ENCODE results near the gene UCKL1. TPM values are rescaled to one million over a fixed set of nuclear protein-coding genes. Genes with fewer than 3 reads are reported as not detected.

UCKL1 gene
- total RNA-seq, 1 experiment from 2014 or later = 55.1 TPM

DNA sequence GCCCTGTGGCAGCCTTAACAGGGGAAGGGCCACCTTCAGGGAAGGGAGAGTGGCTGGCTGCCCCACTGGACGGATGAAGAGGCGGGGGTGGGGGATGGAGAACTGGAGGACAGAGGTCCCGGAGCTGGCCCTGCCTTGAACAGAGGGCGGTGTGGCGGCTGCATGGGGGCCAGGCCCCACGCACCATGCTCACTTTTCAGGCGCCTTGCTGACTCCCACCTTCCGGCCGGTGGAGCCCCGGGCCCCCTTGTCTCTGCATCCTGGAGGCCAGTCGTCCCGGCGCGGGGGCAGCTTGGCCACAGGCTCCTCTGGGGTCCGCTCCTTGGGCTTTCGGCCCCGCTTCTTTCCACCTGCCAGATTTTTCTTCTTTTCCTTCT, 3.5 kb upstream of the UCKL1 start:
- Histone ChIP-seq H3K4me3 (no peak overlapping the region), H3K4me2 (no peak overlapping the region), H3K27ac (no peak overlapping the region), H3K79me2 (ENCODE audit: low read depth) (peaks cover 15% of the 10 kb centered on the region), H3F3A (ENCODE audit: insufficient read depth, low read depth) (peaks cover 14% of the 10 kb centered on the region; the same call in 1 of the 2 replicates), H3K27me3 (ENCODE audit: insufficient read depth, low read depth) (no peaks in the 10 kb centered on the region), H2AFZ (no peak overlapping the region), H3K4me1 (replicated peaks; ENCODE audit: insufficient read depth) (peaks cover 19% of the 10 kb centered on the region; the same call in 1 of the 2 replicates), H3K9me2 (ENCODE audit: insufficient read depth) (no peaks in the 10 kb centered on the region), H4K20me1 (ENCODE audit: insufficient read depth) (peaks cover 6% of the 10 kb centered on the region; the same call in 1 of the 2 replicates), H3K9me3 (ENCODE audit: insufficient read depth, low read depth) (no peaks in the 10 kb centered on the region), H3K36me3 (ENCODE audit: low read depth) (no peaks in the 10 kb centered on the region)
- BruUV-seq (replicated peaks) = no TSS peak
- intact Hi-C loops (cut with micrococcal nuclease; ENCODE audit: unreplicated experiment) = loop anchor here (5.0 kb wide), 2 partner anchors 62 to 163 kb away; partner anchors contain the start of gene DNAJC5
- ChIA-PET POLR2A (ENCODE audit: unreplicated experiment) (no interaction called here), CTCF (no interaction called here)
- no peak for TF ChIP-seq EZH2 (IDR thresholded peaks at IDR 0.05; ENCODE audit: low read depth)
- TF ChIP-seq, protein P1, sequence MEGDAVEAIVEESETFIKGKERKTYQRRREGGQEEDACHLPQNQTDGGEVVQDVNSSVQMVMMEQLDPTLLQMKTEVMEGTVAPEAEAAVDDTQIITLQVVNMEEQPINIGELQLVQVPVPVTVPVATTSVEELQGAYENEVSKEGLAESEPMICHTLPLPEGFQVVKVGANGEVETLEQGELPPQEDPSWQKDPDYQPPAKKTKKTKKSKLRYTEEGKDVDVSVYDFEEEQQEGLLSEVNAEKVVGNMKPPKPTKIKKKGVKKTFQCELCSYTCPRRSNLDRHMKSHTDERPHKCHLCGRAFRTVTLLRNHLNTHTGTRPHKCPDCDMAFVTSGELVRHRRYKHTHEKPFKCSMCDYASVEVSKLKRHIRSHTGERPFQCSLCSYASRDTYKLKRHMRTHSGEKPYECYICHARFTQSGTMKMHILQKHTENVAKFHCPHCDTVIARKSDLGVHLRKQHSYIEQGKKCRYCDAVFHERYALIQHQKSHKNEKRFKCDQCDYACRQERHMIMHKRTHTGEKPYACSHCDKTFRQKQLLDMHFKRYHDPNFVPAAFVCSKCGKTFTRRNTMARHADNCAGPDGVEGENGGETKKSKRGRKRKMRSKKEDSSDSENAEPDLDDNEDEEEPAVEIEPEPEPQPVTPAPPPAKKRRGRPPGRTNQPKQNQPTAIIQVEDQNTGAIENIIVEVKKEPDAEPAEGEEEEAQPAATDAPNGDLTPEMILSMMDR (conservative IDR thresholded peaks at IDR 0.05) = no peak
- no peak for DNase-seq

DNA sequence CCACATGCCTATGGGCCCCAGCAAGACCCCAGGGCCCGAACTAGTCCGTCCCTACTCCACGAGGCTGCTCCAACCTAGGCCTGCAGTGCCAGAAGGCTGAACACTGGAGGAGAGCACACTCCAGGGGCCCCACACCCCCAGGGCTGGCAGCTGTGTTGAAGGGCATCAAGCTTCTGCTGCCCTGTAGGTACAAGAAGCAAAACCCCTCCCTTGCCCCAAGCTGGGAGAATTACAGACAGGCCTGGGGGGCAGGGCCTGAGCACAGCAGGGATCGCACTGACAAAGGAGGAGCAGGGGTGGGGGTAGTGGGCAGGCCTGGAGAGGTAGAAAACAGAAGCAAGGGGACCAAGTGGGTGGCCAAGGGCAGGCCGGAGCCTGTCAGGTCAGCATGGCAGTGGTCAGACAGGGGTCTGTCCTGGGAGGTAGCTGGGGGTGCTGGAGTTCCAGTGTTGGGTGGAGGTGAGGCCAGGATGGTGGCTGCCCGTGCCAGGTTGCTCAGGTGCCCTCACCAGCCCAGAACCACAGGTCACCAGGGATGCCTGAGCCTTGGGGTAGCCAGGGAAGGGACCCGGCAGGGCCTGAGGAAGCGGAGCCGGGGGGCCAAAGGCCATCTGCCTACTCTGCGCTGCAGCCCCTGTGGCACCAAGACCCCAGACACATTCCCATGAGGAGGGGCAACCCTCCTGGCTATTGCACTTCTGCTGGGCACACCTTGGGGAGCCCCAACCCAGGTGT, 2.9 kb upstream of the UCKL1 start:
- no peaks in the 10 kb centered on the region for H3K27me3 ChIP-seq (ENCODE audit: insufficient read depth, low read depth)
- H3K9me2 ChIP-seq (ENCODE audit: insufficient read depth) = no peaks in the 10 kb centered on the region
- H3F3A ChIP-seq (ENCODE audit: insufficient read depth, low read depth) = peaks cover 14% of the 10 kb centered on the region; the same call in 1 of the 2 replicates
- ChIA-PET POLR2A (ENCODE audit: unreplicated experiment) (interaction anchor here (0.6 kb wide), 2 partner anchors 95 to 244 kb away, joined by 3 to 23 read pairs; no protein-coding TSS in a partner anchor), CTCF (interaction anchor here (0.7 kb wide), 1 partner anchor 430 kb away, joined by 3 read pairs; no protein-coding TSS in a partner anchor)
- H3K79me2 ChIP-seq (ENCODE audit: low read depth) = peaks cover 20% of the 10 kb centered on the region
- H2AFZ ChIP-seq = no peak overlapping the region
- H3K4me3 ChIP-seq = no peak overlapping the region
- intact Hi-C loops (cut with micrococcal nuclease; ENCODE audit: unreplicated experiment) = loop anchor here (5.0 kb wide), 2 partner anchors 62 to 163 kb away; partner anchors contain the start of gene DNAJC5
- no peak for DNase-seq
- H3K27ac ChIP-seq = no peak overlapping the region
- no peaks in the 10 kb centered on the region for H3K36me3 ChIP-seq (ENCODE audit: low read depth)
- peaks cover 12% of the 10 kb centered on the region for H4K20me1 ChIP-seq (ENCODE audit: insufficient read depth)
- TF ChIP-seq EZH2 (IDR thresholded peaks at IDR 0.05; ENCODE audit: low read depth) = no peak
- TF ChIP-seq, protein P1 (conservative IDR thresholded peaks at IDR 0.05) = no peak
- no peaks in the 10 kb centered on the region for H3K9me3 ChIP-seq (ENCODE audit: insufficient read depth, low read depth)
- BruUV-seq (replicated peaks) = no TSS peak
- H3K4me1 ChIP-seq (replicated peaks; ENCODE audit: insufficient read depth) = peaks cover 24% of the 10 kb centered on the region; the same call in 1 of the 2 replicates
- H3K4me2 ChIP-seq = no peak overlapping the region

DNA sequence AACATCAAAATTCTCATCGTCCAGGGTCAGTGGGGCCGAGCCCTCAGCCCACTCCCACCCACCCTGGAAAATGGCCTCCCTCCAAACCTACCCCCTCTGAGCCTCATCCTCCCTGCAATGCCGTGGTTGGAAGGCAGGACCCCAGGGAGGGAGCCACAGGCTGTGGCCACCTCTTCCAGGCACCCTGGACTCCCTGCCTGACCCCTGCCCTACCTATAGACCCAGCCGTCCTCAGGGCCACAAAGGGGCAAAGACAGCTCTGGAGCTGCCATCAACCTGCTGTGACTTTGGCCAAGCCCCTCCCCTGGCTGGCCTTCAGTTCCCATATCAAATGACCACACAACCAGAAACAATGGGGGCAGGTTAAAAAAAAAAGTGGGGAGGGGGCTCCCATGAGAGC, 2.3 kb upstream of the UCKL1 start:
- Histone ChIP-seq H3K4me3 (no peak overlapping the region), H3K27ac (no peak overlapping the region), H4K20me1 (ENCODE audit: insufficient read depth) (peaks cover 19% of the 10 kb centered on the region), H3K9me3 (ENCODE audit: insufficient read depth, low read depth) (no peaks in the 10 kb centered on the region), H3K36me3 (ENCODE audit: low read depth) (no peaks in the 10 kb centered on the region), H3K4me1 (replicated peaks; ENCODE audit: insufficient read depth) (peaks cover 26% of the 10 kb centered on the region; the same call in 1 of the 2 replicates), H3K27me3 (ENCODE audit: insufficient read depth, low read depth) (no peaks in the 10 kb centered on the region), H3K4me2 (no peak overlapping the region), H3K9me2 (ENCODE audit: insufficient read depth) (no peaks in the 10 kb centered on the region), H3K79me2 (ENCODE audit: low read depth) (peaks cover 27% of the 10 kb centered on the region), H3F3A (ENCODE audit: insufficient read depth, low read depth) (peaks cover 19% of the 10 kb centered on the region), H2AFZ (no peak overlapping the region)
- ChIA-PET POLR2A (ENCODE audit: unreplicated experiment) (interaction anchor here (0.6 kb wide), 1 partner anchor 94 kb away, joined by 3 read pairs; no protein-coding TSS in a partner anchor), CTCF (interaction anchor here (0.7 kb wide), 1 partner anchor 430 kb away, joined by 3 read pairs; no protein-coding TSS in a partner anchor)
- intact Hi-C loops (cut with micrococcal nuclease; ENCODE audit: unreplicated experiment) = loop anchor here (5.0 kb wide), 2 partner anchors 61 to 164 kb away; partner anchors contain the start of gene DNAJC5
- TF ChIP-seq, protein P1 (conservative IDR thresholded peaks at IDR 0.05) = no peak
- TF ChIP-seq EZH2 (IDR thresholded peaks at IDR 0.05; ENCODE audit: low read depth) = no peak
- no TSS peak for BruUV-seq (replicated peaks)
- no peak for DNase-seq

All from PC-9 (cell line).